ENCODE data around the gene MAP1A.

GRCh38 chr15:43522247-43522646 lies 4.8 kb downstream of the MAP1A start:
- TF ChIP-seq ATF3 (IDR thresholded peaks at IDR 0.05) (no peak), CTCF (IDR thresholded peaks at IDR 0.05 in 2 of 3, conservative IDR thresholded peaks at IDR 0.05 in 1 of 3; ENCODE audit: borderline replicate concordance in 1 of 3, insufficient read depth in 1 of 3, low read depth in 2 of 3, low read length in 2 of 3) (no peak), POLR2A (IDR thresholded peaks at IDR 0.05; ENCODE audit: borderline replicate concordance, extremely low read depth, insufficient read depth, insufficient read length) (no peak), POLR2AphosphoS5 (IDR thresholded peaks at IDR 0.05; ENCODE audit: low read depth, low read length) (no peak), MAX (IDR thresholded peaks at IDR 0.05) (no peak), JUND (IDR thresholded peaks at IDR 0.05) (no peak), ZNF274 (IDR thresholded peaks at IDR 0.05; ENCODE audit: low read depth, low read length) (no peak), SIN3A (IDR thresholded peaks at IDR 0.05; ENCODE audit: low read depth) (no peak), CEBPB (IDR thresholded peaks at IDR 0.05; ENCODE audit: low read depth) (no peak), EZH2 (IDR thresholded peaks at IDR 0.05) (no peak), ZBTB33 (IDR thresholded peaks at IDR 0.05; ENCODE audit: extremely low read depth, insufficient replicate concordance, low read length) (no peak), YY1 (IDR thresholded peaks at IDR 0.05; ENCODE audit: extremely low read depth, insufficient replicate concordance, low read depth, low read length) (no peak), REST (IDR thresholded peaks at IDR 0.05; ENCODE audit: low read depth) (no peak), EZH2phosphoT487 (IDR thresholded peaks at IDR 0.05; ENCODE audit: borderline replicate concordance) (no peak)
